H1 (cell line): ENCODE results near the gene UPF1. TPM values are rescaled to one million over a fixed set of nuclear protein-coding genes. Genes with fewer than 3 reads are reported as not detected.

Experiments
- RAD21 ChIP-seq, 2 experiments: IDR thresholded peaks in 1 of 2; conservative IDR thresholded peaks in 1 of 2; 2 replicates each; pipeline ENCODE4 v1.6.1; 2011; ENCODE audit warnings: low read depth in 2 of 2, low read length in 2 of 2, improper control_type of control experiment in 1 of 2, inconsistent platforms in 1 of 2, mild to moderate bottlenecking in 1 of 2, moderate library complexity in 1 of 2
- polyA plus RNA-seq, 7 experiments: library from polyadenylated mRNA; depleted of rRNA in 3 of 7; stranded (reverse) in 5 of 7; unstranded in 2 of 7; fragments of >200 nt in 5 of 7; fragments of 200-250 nt in 2 of 7; gene quantifications; 1 replicate in 5 of 7; 2 replicates in 1 of 7; 4 replicates in 1 of 7; pipeline versions ENCODE4 v1.2.1 to v1.2.3, GENCODE V29; 2011 to 2013; ENCODE audit warnings: missing spikeins in 2 of 7, mixed read lengths in 2 of 7
- total RNA-seq: library from RNA; stranded (reverse); fragmentation: NEBNext Ultra II Directional; extraction: Animal tissue kit (Norgen Biotek cat#: 25700); gene quantifications from 2 replicates; pipeline ENCODE4 v1.2.1, GENCODE V29; 2021

Gene UPF1
- total and polyA plus RNA-seq, 2 of the 8 experiments (the other 6 are each of a cell fraction or from before 2014, with no cell fraction given): 46.4 to 62.0 TPM

DNA sequence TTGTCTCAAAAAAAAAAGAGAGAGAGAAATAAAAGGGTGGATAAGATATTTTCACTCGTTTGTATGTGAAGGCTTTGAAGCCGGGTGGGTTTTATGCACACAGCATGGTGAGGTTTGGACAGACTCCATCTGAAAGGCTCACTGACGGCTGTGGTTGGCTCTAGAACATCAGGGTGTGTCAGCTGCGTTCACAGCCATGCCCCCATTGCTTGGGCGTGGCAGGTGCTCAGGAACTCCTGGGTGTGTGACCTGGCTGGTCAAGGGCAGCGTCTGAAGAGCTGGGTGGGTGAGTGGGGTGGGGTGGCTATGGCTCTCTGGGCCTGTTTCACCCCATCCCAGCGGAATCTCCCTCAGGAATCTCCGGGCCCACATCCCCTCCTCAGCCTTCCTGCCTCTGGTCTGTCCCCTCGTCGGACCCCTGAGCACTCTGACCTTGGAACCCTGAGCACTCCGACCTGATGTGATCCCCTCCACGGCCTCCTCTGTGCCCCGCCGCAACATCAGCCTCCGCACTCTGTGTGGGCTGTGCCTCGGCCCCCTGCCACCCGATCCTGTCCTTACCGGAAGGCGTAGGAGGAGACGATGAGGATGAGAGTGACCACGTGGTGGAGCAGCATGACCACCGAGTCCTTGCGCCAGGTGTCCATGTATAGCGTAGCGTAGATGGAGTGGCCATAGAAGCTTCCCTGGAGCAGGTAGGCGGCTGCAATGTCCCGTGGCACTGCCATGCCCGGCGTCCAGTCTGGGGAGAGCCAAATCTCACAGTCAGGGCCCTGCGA is 52.0 kb downstream of the UPF1 start (continued):
- TF ChIP-seq RAD21 (IDR thresholded peaks at IDR 0.05 in 1 of 2, conservative IDR thresholded peaks at IDR 0.05 in 1 of 2; ENCODE audit: low read depth in 2 of 2, low read length in 2 of 2): no peak
